Esophagus (tissue), 2 donors: ENCODE measurements around the gene RNU6-8. TPM values are rescaled to one million over a fixed set of nuclear protein-coding genes. Genes with fewer than 3 reads are reported as not detected.

Experiments used
- H3K27ac ChIP-seq, 2 donors: one replicate each; pipeline ENCODE4 v1.5.1; 2013; ENCODE audit warnings: low read depth in 2 of 2, mild to moderate bottlenecking in 2 of 2, inconsistent platforms in 1 of 2, low read length in 1 of 2, moderate library complexity in 1 of 2
- H3K27me3 ChIP-seq, 2 donors: one replicate each; pipeline ENCODE4 v1.6.1; 2013; ENCODE audit warnings: low read length in 2 of 2, control low read depth in 1 of 2, mild to moderate bottlenecking in 1 of 2; ENCODE audit not compliant: insufficient read depth in 2 of 2, control insufficient read depth in 1 of 2
- H3K36me3 ChIP-seq, 2 donors: one replicate each; pipeline ENCODE4 v1.6.1; 2013; ENCODE audit warnings: low read length in 1 of 2; ENCODE audit not compliant: control insufficient read depth in 2 of 2, insufficient read depth in 2 of 2
- H3K4me1 ChIP-seq, 2 donors: one replicate each; pipeline ENCODE4 v1.6.1; 2013; ENCODE audit warnings: low read length in 1 of 2; ENCODE audit not compliant: control insufficient read depth in 2 of 2, insufficient read depth in 2 of 2
- H3K4me3 ChIP-seq, 2 donors: one replicate each; pipeline ENCODE4 v1.5.1; 2013; ENCODE audit warnings: low read length in 2 of 2, mild to moderate bottlenecking in 2 of 2, low read depth in 1 of 2, moderate library complexity in 1 of 2
- H3K9me3 ChIP-seq, 2 donors: one replicate each; pipeline ENCODE4 v1.6.1; 2013; ENCODE audit warnings: mild to moderate bottlenecking in 2 of 2, low read depth in 1 of 2, low read length in 1 of 2, moderate library complexity in 1 of 2; ENCODE audit not compliant: control insufficient read depth in 2 of 2, insufficient read depth in 1 of 2
- WGBS, 2 donors: extraction: QIAGEN DNeasy Blood & Tissue Kit; methylation state at CpG; one replicate each; pipeline ENCODE4 v1.1.7; 2013; 5-methylcytosine and 5-hydroxymethylcytosine counted together
- polyA plus RNA-seq, 2 donors: library from polyadenylated mRNA; stranded (reverse); fragments of 200-250 nt; gene quantifications; one replicate each; pipeline ENCODE4 v1.2.3, GENCODE V29; 2013
- donor health status: healthy with polysubstance abuse.
- donor health status: Bipolar disorder and iron deficiency.

RNU6-8 gene
- polyA plus RNA-seq, 2 donors: not detected

GRCh38 chr14:32232481-32232880, 29.4 kb upstream of the RNU6-8 start:
- H3K4me3 ChIP-seq: no peak overlapping the region
- no peaks in the 10 kb centered on the region for H3K4me1 ChIP-seq
- H3K9me3 ChIP-seq: no peaks in the 10 kb centered on the region
- no peaks in the 10 kb centered on the region for H3K36me3 ChIP-seq
- H3K27ac ChIP-seq: no peak overlapping the region
- 53 to 82% methylated on average over 1 of the region's 1 CpG for WGBS, 2 donors
- no peaks in the 10 kb centered on the region for H3K27me3 ChIP-seq

GRCh38 chr14:32230695-32231280, 27.7 kb upstream of the RNU6-8 start:
- WGBS, 2 donors: 78 to 94% methylated on average over 2 of the region's 2 CpGs
- H3K27ac ChIP-seq: no peak overlapping the region
- H3K9me3 ChIP-seq: no peaks in the 10 kb centered on the region
- H3K36me3 ChIP-seq: no peaks in the 10 kb centered on the region
- no peaks in the 10 kb centered on the region for H3K4me1 ChIP-seq
- no peaks in the 10 kb centered on the region for H3K27me3 ChIP-seq
- H3K4me3 ChIP-seq: no peak overlapping the region

GRCh38 chr14:32230181-32230580, 27.1 kb upstream of the RNU6-8 start:
- Histone ChIP-seq H3K27ac (no peak overlapping the region), H3K4me3 (no peak overlapping the region), H3K27me3 (no peaks in the 10 kb centered on the region), H3K9me3 (no peaks in the 10 kb centered on the region), H3K4me1 (no peaks in the 10 kb centered on the region), H3K36me3 (no peaks in the 10 kb centered on the region)
- WGBS, 2 donors: 25 to 26% methylated on average over 3 of the region's 3 CpGs

- no peaks in the 10 kb centered on the region for H3K36me3 ChIP-seq
- H3K4me3 ChIP-seq: no peak overlapping the region
- H3K9me3 ChIP-seq: no peaks in the 10 kb centered on the region
- no peaks in the 10 kb centered on the region for H3K27me3 ChIP-seq
- H3K27ac ChIP-seq: no peak overlapping the region
- H3K4me1 ChIP-seq: no peaks in the 10 kb centered on the region
- 80 to 81% methylated on average over 1 of the region's 1 CpG for WGBS, 2 donors
Observed at GRCh38 chr14:32226056-32226455, 23.0 kb upstream of the RNU6-8 start.

GRCh38 chr14:32225378-32225920, 22.4 kb upstream of the RNU6-8 start:
- 37 to 47% methylated on average over 1 of the region's 1 CpG for WGBS, 2 donors
- Histone ChIP-seq H3K4me3 (no peak overlapping the region), H3K36me3 (no peaks in the 10 kb centered on the region), H3K9me3 (no peaks in the 10 kb centered on the region), H3K27me3 (no peaks in the 10 kb centered on the region), H3K4me1 (no peaks in the 10 kb centered on the region), H3K27ac (no peak overlapping the region)

- Histone ChIP-seq H3K36me3 (no peaks in the 10 kb centered on the region), H3K4me1 (no peaks in the 10 kb centered on the region), H3K9me3 (no peaks in the 10 kb centered on the region), H3K4me3 (no peak overlapping the region), H3K27me3 (no peaks in the 10 kb centered on the region), H3K27ac (no peak overlapping the region)
- 45 to 48% methylated on average over 6 of the region's 6 CpGs for WGBS, 2 donors
Observed at GRCh38 chr14:32224737-32225377, 21.8 kb upstream of the RNU6-8 start.

- Histone ChIP-seq H3K4me3 (no peak overlapping the region), H3K9me3 (no peaks in the 10 kb centered on the region), H3K27me3 (no peaks in the 10 kb centered on the region), H3K36me3 (no peaks in the 10 kb centered on the region), H3K27ac (no peak overlapping the region), H3K4me1 (no peaks in the 10 kb centered on the region)
- 44 to 50% methylated on average over 5 of the region's 5 CpGs for WGBS, 2 donors
Observed at GRCh38 chr14:32217301-32217700, 14.2 kb upstream of the RNU6-8 start.

- Histone ChIP-seq H3K27ac (no peak overlapping the region), H3K4me1 (no peaks in the 10 kb centered on the region), H3K4me3 (no peak overlapping the region), H3K9me3 (no peaks in the 10 kb centered on the region), H3K27me3 (no peaks in the 10 kb centered on the region), H3K36me3 (no peaks in the 10 kb centered on the region)
Observed at GRCh38 chr14:32212833-32213232, 9.8 kb upstream of the RNU6-8 start.

GRCh38 chr14:32211068-32211404, 8.0 kb upstream of the RNU6-8 start:
- no peaks in the 10 kb centered on the region for H3K27me3 ChIP-seq

GRCh38 chr14:32209471-32209870, 6.4 kb upstream of the RNU6-8 start:
- Histone ChIP-seq H3K9me3 (no peaks in the 10 kb centered on the region), H3K4me1 (no peaks in the 10 kb centered on the region), H3K4me3 (no peak overlapping the region), H3K27me3 (no peaks in the 10 kb centered on the region), H3K36me3 (no peaks in the 10 kb centered on the region), H3K27ac (no peak overlapping the region)

More at GRCh38 chr14:32211068-32211404, 8.0 kb upstream of the RNU6-8 start:
- 96 to 98% methylated on average over 3 of the region's 3 CpGs for WGBS, 2 donors
- H3K4me3 ChIP-seq: no peak overlapping the region
- H3K4me1 ChIP-seq: no peaks in the 10 kb centered on the region
- no peak overlapping the region for H3K27ac ChIP-seq
- no peaks in the 10 kb centered on the region for H3K9me3 ChIP-seq
- no peaks in the 10 kb centered on the region for H3K36me3 ChIP-seq
